Skeletal muscle satellite cell (primary cell): ENCODE results near the gene OR9Q1. TPM values are rescaled to one million over a fixed set of nuclear protein-coding genes. Genes with fewer than 3 reads are reported as not detected.
"Not testable (repeated sequence)": the region's sequence is repeated elsewhere in the genome, so short reads cannot be mapped to it uniquely, and the experiment has no call there.

Experiments used
- H3K27me3 ChIP-seq: 2 replicates; pipeline ENCODE4 v1.7.0; 2013; ENCODE audit warnings: low read length; ENCODE audit not compliant: control insufficient read depth, insufficient read depth
- H3K36me3 ChIP-seq: 2 replicates; pipeline ENCODE4 v1.7.0; 2013; ENCODE audit warnings: mild to moderate bottlenecking, control low read depth, low read length; ENCODE audit not compliant: insufficient read depth
- H3K4me1 ChIP-seq: 2 replicates; pipeline ENCODE4 v1.7.0; 2013; ENCODE audit warnings: low read length; ENCODE audit not compliant: control insufficient read depth, insufficient read depth
- H3K4me2 ChIP-seq: 2 replicates; pipeline ENCODE4 v1.7.0; 2013; ENCODE audit warnings: mild to moderate bottlenecking, low read length
- H3K4me3 ChIP-seq: 2 replicates; pipeline ENCODE4 v1.7.0; 2013; ENCODE audit warnings: low read length
- H3K9ac ChIP-seq: 2 replicates; pipeline ENCODE4 v1.7.0; 2013; ENCODE audit warnings: mild to moderate bottlenecking, low read depth, low read length, moderate library complexity
- H3K9me3 ChIP-seq: replicated peaks from 2 replicates; pipeline ENCODE4 v1.7.0; 2013; ENCODE audit warnings: mild to moderate bottlenecking, control low read depth, low read length
- total RNA-seq: library from RNA; depleted of rRNA; stranded (reverse); fragments of >200 nt; gene quantifications from 2 replicates; pipeline ENCODE4 v1.2.3, GENCODE V29; 2012; rRNA removed

Gene OR9Q1
- not detected in 2 replicates for total RNA-seq

GRCh38 chr11:58023435-58023931 lies at the start of gene OR9Q1:
TSS of gene OR9Q1 (plus strand) at chr11:58023881. CDS start at chr11:58179445, 155,564 bp downstream.
- Histone ChIP-seq H3K4me1 (peaks cover 28% of the 10 kb centered on the region), H3K9me3 (no peaks in the 10 kb centered on the region), H3K4me3 (no peak within 1 kb of the TSS), H3K4me2 (peak within 1 kb of the TSS; percentile 37), H3K27me3 (no peaks in the 10 kb centered on the region), H3K36me3 (no peaks in the 10 kb centered on the region), H3K9ac (peak within 1 kb of the TSS; percentile 46)

GRCh38 chr11:57974132-57974531 lies 49.5 kb upstream of the OR9Q1 start:
- H3K27me3 ChIP-seq = no peaks in the 10 kb centered on the region
- H3K4me2 ChIP-seq = no peak overlapping the region
- no peak overlapping the region for H3K9ac ChIP-seq
- H3K4me3 ChIP-seq = no peak overlapping the region
- no peaks in the 10 kb centered on the region for H3K9me3 ChIP-seq
- no peaks in the 10 kb centered on the region for H3K36me3 ChIP-seq
- peaks cover 4% of the 10 kb centered on the region for H3K4me1 ChIP-seq

DNA sequence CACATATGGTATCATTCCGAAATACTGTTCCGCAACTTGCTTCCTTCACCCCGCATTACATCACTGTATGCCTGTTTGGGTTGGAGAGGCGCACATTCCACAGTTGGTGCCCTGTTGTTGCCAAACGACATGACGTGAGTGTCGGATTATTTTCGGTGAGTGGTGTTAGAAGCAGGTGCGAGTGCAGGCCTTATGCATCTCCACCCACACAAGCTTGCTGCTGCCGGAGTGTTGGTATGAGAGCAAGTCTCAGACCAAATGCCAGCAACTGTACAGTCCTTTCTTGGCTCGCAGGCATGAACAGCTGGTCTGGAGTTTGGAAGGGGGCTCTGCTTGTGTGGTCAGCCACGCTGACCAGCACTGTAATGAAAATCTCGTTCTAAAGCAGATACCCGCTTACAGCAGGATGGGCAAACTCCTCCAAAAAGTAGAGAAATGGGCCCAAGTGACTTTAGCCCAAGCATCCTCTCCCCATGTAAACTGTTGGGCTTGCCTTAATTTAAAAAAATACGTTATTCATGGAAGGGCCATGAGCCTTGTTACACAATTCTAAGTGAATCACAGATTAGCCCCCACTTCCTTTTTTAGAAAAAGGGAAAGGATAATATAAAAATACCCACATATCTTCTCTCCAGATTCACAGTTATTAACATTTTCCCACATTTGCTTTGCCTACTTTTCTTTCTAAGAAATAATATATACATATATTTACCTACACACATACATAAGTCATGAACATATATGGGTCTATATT lies 48.7 kb upstream of the OR9Q1 start:
- Histone ChIP-seq H3K36me3 (no peaks in the 10 kb centered on the region), H3K9me3 (no peaks in the 10 kb centered on the region), H3K4me2 (peak overlapping the region; percentile 5), H3K9ac (peak overlapping the region; percentile 28), H3K27me3 (no peaks in the 10 kb centered on the region), H3K4me1 (peaks cover 12% of the 10 kb centered on the region), H3K4me3 (no peak overlapping the region)

DNA sequence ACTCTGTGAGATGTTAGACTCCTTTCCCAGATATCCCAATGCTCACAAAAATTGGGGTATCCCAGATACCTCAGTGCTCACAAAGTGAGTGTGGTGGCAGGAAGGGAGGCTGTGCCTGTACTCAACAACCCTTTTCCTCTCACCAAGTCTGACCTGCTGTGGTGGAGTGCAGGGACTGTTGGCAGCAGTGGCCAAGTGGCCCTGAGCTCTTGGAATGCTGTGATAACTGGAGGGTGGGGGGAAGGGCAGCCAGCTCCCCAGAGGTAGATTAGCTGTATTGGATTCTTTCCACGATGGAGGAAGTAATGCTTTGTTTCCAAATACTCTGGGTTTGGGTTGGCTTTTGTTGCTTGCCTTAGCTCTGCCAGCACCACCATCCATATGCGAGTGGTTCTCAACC lies 46.0 kb upstream of the OR9Q1 start:
- no peak overlapping the region for H3K9ac ChIP-seq
- H3K4me1 ChIP-seq = peaks cover 12% of the 10 kb centered on the region
- no peak overlapping the region for H3K4me2 ChIP-seq
- H3K4me3 ChIP-seq = no peak overlapping the region
- H3K9me3 ChIP-seq = no peaks in the 10 kb centered on the region
- H3K27me3 ChIP-seq = no peaks in the 10 kb centered on the region
- no peaks in the 10 kb centered on the region for H3K36me3 ChIP-seq

DNA sequence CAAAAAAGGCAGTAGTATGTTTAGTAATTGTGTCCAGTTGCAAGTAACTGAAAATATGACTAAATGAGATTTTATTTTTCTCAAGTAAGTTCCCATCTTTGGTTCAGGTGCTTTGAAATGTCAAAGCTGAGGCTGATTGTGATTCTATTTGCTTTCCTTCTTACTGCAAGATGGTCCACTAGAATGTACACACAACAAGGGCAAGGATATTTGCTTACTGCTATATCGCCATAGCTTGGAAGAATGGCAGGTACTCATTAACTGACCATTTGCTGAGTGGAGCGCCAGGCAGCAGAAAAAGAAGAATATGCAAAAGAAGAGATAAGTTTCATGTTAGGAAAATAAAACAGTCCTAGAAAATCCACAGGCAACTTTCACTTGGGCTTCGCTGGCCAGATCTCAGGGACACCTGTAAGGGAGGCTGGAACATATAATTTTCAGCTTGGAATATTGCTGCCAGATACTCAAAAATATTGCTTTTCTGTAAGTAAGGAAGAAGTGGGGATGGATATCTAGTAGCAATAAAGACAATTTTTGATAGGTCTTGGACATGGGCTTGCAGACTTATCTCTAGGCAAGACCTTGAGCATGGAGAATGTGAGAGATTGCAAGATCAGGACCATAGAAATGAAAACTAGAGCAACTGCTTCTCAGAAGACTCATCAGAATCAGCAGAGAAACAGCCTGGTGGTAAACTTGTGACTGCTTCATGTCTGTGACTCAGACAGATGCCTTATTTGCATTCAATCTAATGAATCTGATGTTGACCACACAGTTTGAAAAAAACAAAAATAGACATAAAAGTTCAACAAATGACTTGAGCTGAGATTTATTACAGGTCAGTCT lies 44.8 kb upstream of the OR9Q1 start:
- H3K4me2 ChIP-seq = no peak overlapping the region
- H3K36me3 ChIP-seq = no peaks in the 10 kb centered on the region
- H3K4me1 ChIP-seq = peaks cover 12% of the 10 kb centered on the region
- no peaks in the 10 kb centered on the region for H3K27me3 ChIP-seq
- no peak overlapping the region for H3K9ac ChIP-seq
- no peak overlapping the region for H3K4me3 ChIP-seq
- H3K9me3 ChIP-seq = no peaks in the 10 kb centered on the region

- Histone ChIP-seq H3K4me2 (no peak overlapping the region), H3K9me3 (no peaks in the 10 kb centered on the region), H3K4me1 (peaks cover 12% of the 10 kb centered on the region), H3K4me3 (no peak overlapping the region), H3K27me3 (no peaks in the 10 kb centered on the region), H3K9ac (no peak overlapping the region), H3K36me3 (no peaks in the 10 kb centered on the region)
Measured at GRCh38 chr11:57979532-57980079, 44.1 kb upstream of the OR9Q1 start.

DNA sequence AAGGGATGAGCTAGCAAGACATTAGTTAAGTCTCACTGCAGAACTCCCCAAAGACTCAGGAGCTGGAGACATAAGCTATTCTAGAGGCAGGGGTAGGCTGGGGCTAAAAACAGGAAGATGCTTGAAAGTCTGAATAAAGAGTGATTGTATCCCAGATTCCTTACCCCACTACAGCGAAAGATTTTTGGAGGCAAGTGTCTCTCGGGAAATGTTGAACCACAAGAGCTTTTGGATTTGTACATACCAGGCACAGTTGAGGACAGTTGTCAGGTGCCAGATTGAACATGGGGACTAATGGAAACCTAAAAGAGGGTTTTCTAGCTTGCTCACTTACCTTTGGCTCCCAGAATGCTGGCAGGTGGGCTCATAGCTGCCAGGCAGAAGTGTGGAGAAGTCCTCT lies 43.5 kb upstream of the OR9Q1 start:
- H3K4me3 ChIP-seq = no peak overlapping the region
- peaks cover 9% of the 10 kb centered on the region for H3K4me1 ChIP-seq
- no peaks in the 10 kb centered on the region for H3K9me3 ChIP-seq
- no peaks in the 10 kb centered on the region for H3K27me3 ChIP-seq
- no peak overlapping the region for H3K4me2 ChIP-seq
- no peak overlapping the region for H3K9ac ChIP-seq
- H3K36me3 ChIP-seq = no peaks in the 10 kb centered on the region

DNA sequence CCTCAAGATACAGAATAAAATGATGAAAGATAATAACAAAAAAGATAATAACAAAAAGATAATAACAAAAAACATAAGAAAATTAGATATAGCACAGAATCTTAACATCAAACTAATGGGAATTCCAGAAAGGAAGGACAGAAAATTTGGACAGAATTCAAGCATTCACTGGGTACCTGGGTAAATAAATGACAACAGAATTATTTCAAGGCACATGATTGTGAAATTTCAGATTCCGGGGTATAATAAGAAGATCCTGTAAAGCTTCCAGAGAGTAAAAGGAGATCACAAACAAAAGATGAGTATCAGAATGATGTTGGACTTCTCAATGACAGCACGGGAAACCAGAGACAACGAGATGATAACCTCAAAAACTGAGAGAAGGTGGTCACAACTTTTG lies 42.1 kb upstream of the OR9Q1 start:
- Histone ChIP-seq H3K9me3 (no peaks in the 10 kb centered on the region), H3K4me1 (peaks cover 9% of the 10 kb centered on the region), H3K9ac (no peak overlapping the region), H3K27me3 (no peaks in the 10 kb centered on the region), H3K4me3 (no peak overlapping the region), H3K4me2 (no peak overlapping the region), H3K36me3 (no peaks in the 10 kb centered on the region)

DNA sequence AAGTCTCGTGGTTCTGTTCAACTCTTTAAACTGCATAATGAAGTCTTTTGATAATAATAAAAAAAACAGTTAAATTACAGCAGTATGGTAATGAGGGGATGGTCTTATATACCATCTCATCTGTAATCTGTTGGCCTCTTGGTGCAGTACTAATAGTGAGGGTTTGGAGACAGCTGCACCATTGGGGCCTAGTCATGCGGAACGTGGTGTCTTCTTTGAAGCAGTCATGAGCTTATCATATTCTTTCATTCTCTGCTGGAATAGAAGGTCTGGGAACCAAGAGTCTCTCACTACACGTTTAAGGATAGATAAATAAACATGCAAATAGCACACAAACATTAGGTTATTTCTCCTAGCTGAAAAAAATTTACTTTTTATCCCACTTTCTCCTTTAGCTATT lies 40.9 kb upstream of the OR9Q1 start:
- H3K9ac ChIP-seq = no peak overlapping the region
- H3K4me3 ChIP-seq = no peak overlapping the region
- H3K9me3 ChIP-seq = no peaks in the 10 kb centered on the region
- H3K36me3 ChIP-seq = no peaks in the 10 kb centered on the region
- no peak overlapping the region for H3K4me2 ChIP-seq
- peaks cover 9% of the 10 kb centered on the region for H3K4me1 ChIP-seq
- H3K27me3 ChIP-seq = no peaks in the 10 kb centered on the region

- no peak overlapping the region for H3K9ac ChIP-seq
- H3K27me3 ChIP-seq = no peaks in the 10 kb centered on the region
- no peaks in the 10 kb centered on the region for H3K36me3 ChIP-seq
- H3K4me2 ChIP-seq = no peak overlapping the region
- no peaks in the 10 kb centered on the region for H3K9me3 ChIP-seq
- no peak overlapping the region for H3K4me3 ChIP-seq
- H3K4me1 ChIP-seq = peaks cover 9% of the 10 kb centered on the region
Measured at GRCh38 chr11:57983191-57983590, 40.5 kb upstream of the OR9Q1 start.

GRCh38 chr11:57999523-57999922 lies 24.2 kb upstream of the OR9Q1 start:
- not testable (repeated sequence) for H3K9me3 ChIP-seq, H3K4me2 ChIP-seq, H3K9ac ChIP-seq, H3K4me1 ChIP-seq, H3K4me3 ChIP-seq, H3K27me3 ChIP-seq, H3K36me3 ChIP-seq
